ENCODE measurements around the gene SLC12A1.

Gene SLC12A1

GRCh38 chr15:48233246-48233645 is 27.1 kb downstream of the SLC12A1 start:
- Histone ChIP-seq H4K20me1 (ENCODE audit: insufficient read depth, low read length) (no peaks in the 10 kb centered on the region), H3K4me1 (ENCODE audit: insufficient read depth, low read length) (no peaks in the 10 kb centered on the region), H3K27me3 (ENCODE audit: insufficient read depth, low read length, poor library complexity) (no peaks in the 10 kb centered on the region), H3K27ac (ENCODE audit: low read length) (no peak overlapping the region), H3K4me3 (ENCODE audit: low read depth in 1 of 2, low read length in 2 of 2) (no peak overlapping the region), H2AFZ (ENCODE audit: low read depth, low read length) (no peak overlapping the region), H3K9ac (ENCODE audit: low read depth, low read length) (no peak overlapping the region), H3K4me2 (ENCODE audit: insufficient read depth, low read length) (no peak overlapping the region), H3K36me3 (ENCODE audit: insufficient read depth, low read length) (no peaks in the 10 kb centered on the region), H3K9me3 (ENCODE audit: insufficient read depth, low read length, severe bottlenecking) (no peaks in the 10 kb centered on the region), H3K79me2 (ENCODE audit: insufficient read depth, low read length) (no peaks in the 10 kb centered on the region)
- DNase-seq (no peak), ATAC-seq (ENCODE audit: insufficient read depth, low read depth) (no peak)
- TF ChIP-seq EZH2 (IDR thresholded peaks at IDR 0.05; ENCODE audit: borderline replicate concordance, low read depth, low read length, severe bottlenecking) (no peak), CTCF (IDR thresholded peaks at IDR 0.05; ENCODE audit: borderline replicate concordance, extremely low read depth, low read length, poor library complexity, severe bottlenecking) (no peak)

- ATAC-seq (ENCODE audit: insufficient read depth, low read depth), result no peak
- H2AFZ ChIP-seq (ENCODE audit: low read depth, low read length), result no peak overlapping the region
These were observed 33.2 kb downstream of the SLC12A1 start for GRCh38 chr15:48239334-48239733.

GRCh38 chr15:48242015-48242414 is 35.9 kb downstream of the SLC12A1 start:
- no peak for ATAC-seq (ENCODE audit: insufficient read depth, low read depth)
- Histone ChIP-seq H3K27me3 (ENCODE audit: insufficient read depth, low read length, poor library complexity) (no peaks in the 10 kb centered on the region), H3K79me2 (ENCODE audit: insufficient read depth, low read length) (no peaks in the 10 kb centered on the region), H3K4me3 (ENCODE audit: low read depth in 1 of 2, low read length in 2 of 2) (no peak overlapping the region), H3K4me1 (ENCODE audit: insufficient read depth, low read length) (no peaks in the 10 kb centered on the region), H3K9ac (ENCODE audit: low read depth, low read length) (no peak overlapping the region), H3K36me3 (ENCODE audit: insufficient read depth, low read length) (no peaks in the 10 kb centered on the region), H3K9me3 (ENCODE audit: insufficient read depth, low read length, severe bottlenecking) (no peaks in the 10 kb centered on the region), H3K4me2 (ENCODE audit: insufficient read depth, low read length) (no peak overlapping the region), H3K27ac (ENCODE audit: low read length) (no peak overlapping the region), H4K20me1 (ENCODE audit: insufficient read depth, low read length) (no peaks in the 10 kb centered on the region), H2AFZ (ENCODE audit: low read depth, low read length) (no peak overlapping the region)
- no peak for TF ChIP-seq EZH2 (IDR thresholded peaks at IDR 0.05; ENCODE audit: borderline replicate concordance, low read depth, low read length, severe bottlenecking)
- no peak for TF ChIP-seq CTCF (IDR thresholded peaks at IDR 0.05; ENCODE audit: borderline replicate concordance, extremely low read depth, low read length, poor library complexity, severe bottlenecking)
- no peak for DNase-seq

More at GRCh38 chr15:48239334-48239733, 33.2 kb downstream of the SLC12A1 start:
- no peak for DNase-seq
- Histone ChIP-seq H3K4me2 (ENCODE audit: insufficient read depth, low read length) (no peak overlapping the region), H3K27me3 (ENCODE audit: insufficient read depth, low read length, poor library complexity) (no peaks in the 10 kb centered on the region), H3K4me1 (ENCODE audit: insufficient read depth, low read length) (no peaks in the 10 kb centered on the region), H4K20me1 (ENCODE audit: insufficient read depth, low read length) (no peaks in the 10 kb centered on the region), H3K27ac (ENCODE audit: low read length) (no peak overlapping the region), H3K79me2 (ENCODE audit: insufficient read depth, low read length) (no peaks in the 10 kb centered on the region), H3K9ac (ENCODE audit: low read depth, low read length) (no peak overlapping the region), H3K9me3 (ENCODE audit: insufficient read depth, low read length, severe bottlenecking) (no peaks in the 10 kb centered on the region), H3K36me3 (ENCODE audit: insufficient read depth, low read length) (no peaks in the 10 kb centered on the region), H3K4me3 (ENCODE audit: low read depth in 1 of 2, low read length in 2 of 2) (no peak overlapping the region)
- TF ChIP-seq CTCF (IDR thresholded peaks at IDR 0.05; ENCODE audit: borderline replicate concordance, extremely low read depth, low read length, poor library complexity, severe bottlenecking) (no peak), EZH2 (IDR thresholded peaks at IDR 0.05; ENCODE audit: borderline replicate concordance, low read depth, low read length, severe bottlenecking) (no peak)

DNA sequence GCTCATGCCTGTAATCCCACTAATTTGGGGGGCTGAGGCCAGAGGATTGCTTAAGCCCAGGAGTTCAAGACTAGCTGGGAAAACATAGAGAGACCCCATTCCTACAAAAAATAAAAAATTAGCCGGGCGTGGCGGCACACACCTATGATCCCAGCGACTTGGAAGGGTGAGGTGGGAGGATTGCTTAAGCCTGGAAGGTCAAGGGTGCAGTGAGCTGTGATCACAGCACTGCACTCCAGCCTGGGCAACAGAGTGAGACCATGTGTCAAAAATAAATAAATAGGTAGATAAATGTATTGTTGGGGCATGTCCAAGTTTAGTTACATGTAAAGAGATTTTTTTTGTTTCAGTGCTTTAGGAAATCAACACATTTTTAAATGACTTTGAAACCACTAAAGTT is 36.4 kb downstream of the SLC12A1 start:
- H3K9me3 ChIP-seq (ENCODE audit: insufficient read depth, low read length, severe bottlenecking), result no peaks in the 10 kb centered on the region
- TF ChIP-seq EZH2 (IDR thresholded peaks at IDR 0.05; ENCODE audit: borderline replicate concordance, low read depth, low read length, severe bottlenecking), result no peak
- no peaks in the 10 kb centered on the region for H4K20me1 ChIP-seq (ENCODE audit: insufficient read depth, low read length)
- no peaks in the 10 kb centered on the region for H3K4me1 ChIP-seq (ENCODE audit: insufficient read depth, low read length)
- no peaks in the 10 kb centered on the region for H3K36me3 ChIP-seq (ENCODE audit: insufficient read depth, low read length)
- no peak overlapping the region for H2AFZ ChIP-seq (ENCODE audit: low read depth, low read length)
- ATAC-seq (ENCODE audit: insufficient read depth, low read depth) (no peak), DNase-seq (no peak)
- H3K27me3 ChIP-seq (ENCODE audit: insufficient read depth, low read length, poor library complexity), result no peaks in the 10 kb centered on the region
- H3K27ac ChIP-seq (ENCODE audit: low read length), result no peak overlapping the region
- H3K4me2 ChIP-seq (ENCODE audit: insufficient read depth, low read length), result no peak overlapping the region
- H3K4me3 ChIP-seq (ENCODE audit: low read depth in 1 of 2, low read length in 2 of 2), result no peak overlapping the region
- no peak overlapping the region for H3K9ac ChIP-seq (ENCODE audit: low read depth, low read length)
- H3K79me2 ChIP-seq (ENCODE audit: insufficient read depth, low read length), result no peaks in the 10 kb centered on the region
